Spinal cord (tissue), 10 donors: ENCODE measurements around the gene PIP4P1. TPM values are rescaled to one million over a fixed set of nuclear protein-coding genes. Genes with fewer than 3 reads are reported as not detected.

Source experiments
- DNase-seq, 6 donors: peaks; one replicate each; pipeline versions ENCODE4 v3.0.0 to v3.0.0-alpha.2; 2013 to 2015; ENCODE audit warnings: low spot score in 6 of 6, low read depth in 4 of 6
- H3K27ac ChIP-seq: one replicate; pipeline ENCODE4 v1.5.1; 2013; ENCODE audit warnings: low read depth, low read length, control low read depth
- H3K27me3 ChIP-seq: one replicate; pipeline ENCODE4 v1.6.1; 2013; ENCODE audit warnings: low read length; ENCODE audit not compliant: control insufficient read depth, insufficient read depth
- H3K36me3 ChIP-seq: one replicate; pipeline ENCODE4 v1.6.1; 2013; ENCODE audit warnings: low read length; ENCODE audit not compliant: control insufficient read depth, insufficient read depth
- H3K4me1 ChIP-seq: one replicate; pipeline ENCODE4 v1.6.1; 2013; ENCODE audit warnings: low read length; ENCODE audit not compliant: control insufficient read depth, insufficient read depth
- H3K4me3 ChIP-seq: one replicate; pipeline ENCODE4 v1.5.1; 2013; ENCODE audit warnings: low read depth, low read length, control low read depth
- H3K9me3 ChIP-seq: one replicate; pipeline ENCODE4 v1.6.1; 2013; ENCODE audit warnings: low read length; ENCODE audit not compliant: control insufficient read depth, insufficient read depth
- WGBS: methylation state at CpG from one replicate; pipeline ENCODE4 v1.1.5; 2013; ENCODE audit warnings: missing lambda C conversion rate; ENCODE audit not compliant: insufficient coverage; 5-methylcytosine and 5-hydroxymethylcytosine counted together
- polyA plus RNA-seq, 2 donors: library from polyadenylated mRNA; unstranded; fragments of 120-200 nt; gene quantifications; one replicate each; pipeline ENCODE4 v1.2.1, GENCODE V29; 2013; ENCODE audit not compliant: insufficient read length in 2 of 2
- total RNA-seq, 2 donors: library from RNA; depleted of rRNA in 1 of 2; stranded (reverse); fragments of 120-200 nt in 1 of 2; fragments of >200 nt in 1 of 2; gene quantifications; one replicate each; pipeline versions ENCODE4 v1.2.3 to v1.2.4, GENCODE V29; 2013 to 2014
- donor health status: healthy.

PIP4P1 gene
- total and polyA plus RNA-seq, 4 donors = 25.8 to 64.4 (median 43.2) TPM

- Histone ChIP-seq H3K9me3 (no peaks in the 10 kb centered on the region), H3K27ac (no peak overlapping the region), H3K27me3 (no peaks in the 10 kb centered on the region), H3K36me3 (no peaks in the 10 kb centered on the region), H3K4me3 (no peak overlapping the region), H3K4me1 (no peaks in the 10 kb centered on the region)
- 89% methylated on average over 1 of the region's 2 CpGs for WGBS
- no peak for DNase-seq
These were observed 37.4 kb upstream of the PIP4P1 start for GRCh38 chr14:20498622-20499021.

DNA sequence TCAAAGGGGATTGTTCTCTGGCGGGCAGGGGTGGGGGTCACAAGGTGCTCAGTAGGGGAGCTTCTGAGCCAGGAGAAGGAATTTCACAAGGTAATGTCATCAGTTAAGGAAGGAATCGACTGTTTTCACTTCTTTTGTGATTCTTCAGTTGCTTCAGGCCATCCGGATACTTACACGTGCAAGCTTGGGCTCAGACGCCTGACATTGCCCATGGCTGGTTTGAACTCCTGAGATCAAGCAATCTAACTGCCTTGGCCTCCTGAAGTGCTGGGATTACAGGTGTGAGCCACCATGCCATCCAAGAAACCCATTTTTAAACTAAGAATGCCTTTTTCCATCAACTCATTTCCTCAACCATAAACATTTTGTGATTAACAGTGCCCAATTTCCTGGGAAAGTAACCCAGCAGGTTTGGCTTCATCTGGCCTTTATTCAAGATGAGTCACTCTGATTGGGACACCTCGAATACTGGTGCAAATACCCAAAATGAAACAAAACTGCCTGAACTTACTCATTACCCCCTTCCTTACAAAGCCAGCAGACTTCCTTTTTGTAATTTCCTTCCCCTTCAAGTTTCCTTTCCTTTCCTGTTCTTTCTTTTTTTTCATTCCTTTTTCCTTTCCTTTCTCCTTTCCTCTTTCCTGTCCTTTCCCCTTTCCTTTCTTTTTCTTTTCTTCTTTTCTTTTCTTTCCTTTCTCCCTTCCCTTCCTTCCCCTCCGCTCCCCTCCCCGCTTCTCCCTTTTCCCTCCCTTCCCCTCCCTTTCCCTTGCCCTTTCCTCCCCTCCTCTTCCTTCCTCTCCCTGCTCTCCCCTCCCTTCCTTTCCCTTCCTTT is 33.9 kb upstream of the PIP4P1 start:
- H3K36me3 ChIP-seq = no peaks in the 10 kb centered on the region
- H3K27me3 ChIP-seq = no peaks in the 10 kb centered on the region
- 89% methylated on average over 8 of the region's 8 CpGs for WGBS
- H3K4me3 ChIP-seq = no peak overlapping the region
- H3K9me3 ChIP-seq = no peaks in the 10 kb centered on the region
- H3K4me1 ChIP-seq = no peaks in the 10 kb centered on the region
- no peak overlapping the region for H3K27ac ChIP-seq
- DNase-seq = no peak

- Histone ChIP-seq H3K4me1 (no peaks in the 10 kb centered on the region), H3K27ac (no peak overlapping the region)
- no CpG with 5 or more reads among the region's 2 CpGs for WGBS
These were observed 32.4 kb upstream of the PIP4P1 start for GRCh38 chr14:20493634-20494033.

GRCh38 chr14:20492486-20492885 is 31.3 kb upstream of the PIP4P1 start:
- no peaks in the 10 kb centered on the region for H3K4me1 ChIP-seq
- no peaks in the 10 kb centered on the region for H3K9me3 ChIP-seq
- H3K27me3 ChIP-seq = no peaks in the 10 kb centered on the region
- no peak overlapping the region for H3K27ac ChIP-seq
- no peak overlapping the region for H3K4me3 ChIP-seq
- H3K36me3 ChIP-seq = no peaks in the 10 kb centered on the region
- no peak for DNase-seq
- WGBS = 95% methylated on average over 2 of the region's 4 CpGs

More at GRCh38 chr14:20493634-20494033, 32.4 kb upstream of the PIP4P1 start:
- no peak for DNase-seq
- Histone ChIP-seq H3K9me3 (no peaks in the 10 kb centered on the region), H3K4me3 (no peak overlapping the region), H3K27me3 (no peaks in the 10 kb centered on the region), H3K36me3 (no peaks in the 10 kb centered on the region)

GRCh38 chr14:20490563-20490962 is 29.3 kb upstream of the PIP4P1 start:
- Histone ChIP-seq H3K4me3 (no peak overlapping the region), H3K9me3 (no peaks in the 10 kb centered on the region), H3K4me1 (no peaks in the 10 kb centered on the region), H3K27ac (no peak overlapping the region), H3K27me3 (no peaks in the 10 kb centered on the region), H3K36me3 (no peaks in the 10 kb centered on the region)
- DNase-seq = no peak
- 60% methylated on average over 2 of the region's 6 CpGs for WGBS

GRCh38 chr14:20489093-20489994 is 28.1 kb upstream of the PIP4P1 start:
- Histone ChIP-seq H3K36me3 (no peaks in the 10 kb centered on the region), H3K9me3 (no peaks in the 10 kb centered on the region), H3K4me1 (no peaks in the 10 kb centered on the region), H3K4me3 (no peak overlapping the region), H3K27ac (no peak overlapping the region), H3K27me3 (no peaks in the 10 kb centered on the region)
- DNase-seq = no peak
- WGBS = 43% methylated on average over 4 of the region's 6 CpGs

DNA sequence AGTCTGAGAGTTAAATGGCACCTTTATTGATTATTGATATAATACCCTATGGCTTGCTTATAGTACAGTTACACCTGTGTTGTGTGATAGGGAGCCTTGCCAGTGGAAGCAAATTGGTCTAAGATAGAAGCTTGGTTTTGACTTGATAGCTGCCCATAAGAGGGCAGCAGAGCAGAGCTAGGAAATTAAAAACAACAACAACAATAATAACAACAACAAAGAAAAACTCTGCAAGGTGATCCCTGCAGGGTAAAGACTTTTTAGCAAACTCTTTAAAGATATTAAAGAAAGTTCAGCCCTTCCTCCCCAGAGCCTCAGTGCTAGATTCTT is 26.1 kb upstream of the PIP4P1 start:
- no peak overlapping the region for H3K4me3 ChIP-seq
- no peaks in the 10 kb centered on the region for H3K9me3 ChIP-seq
- H3K27me3 ChIP-seq = no peaks in the 10 kb centered on the region
- DNase-seq = no peak
- H3K36me3 ChIP-seq = no peaks in the 10 kb centered on the region
- no peak overlapping the region for H3K27ac ChIP-seq
- no peaks in the 10 kb centered on the region for H3K4me1 ChIP-seq

DNA sequence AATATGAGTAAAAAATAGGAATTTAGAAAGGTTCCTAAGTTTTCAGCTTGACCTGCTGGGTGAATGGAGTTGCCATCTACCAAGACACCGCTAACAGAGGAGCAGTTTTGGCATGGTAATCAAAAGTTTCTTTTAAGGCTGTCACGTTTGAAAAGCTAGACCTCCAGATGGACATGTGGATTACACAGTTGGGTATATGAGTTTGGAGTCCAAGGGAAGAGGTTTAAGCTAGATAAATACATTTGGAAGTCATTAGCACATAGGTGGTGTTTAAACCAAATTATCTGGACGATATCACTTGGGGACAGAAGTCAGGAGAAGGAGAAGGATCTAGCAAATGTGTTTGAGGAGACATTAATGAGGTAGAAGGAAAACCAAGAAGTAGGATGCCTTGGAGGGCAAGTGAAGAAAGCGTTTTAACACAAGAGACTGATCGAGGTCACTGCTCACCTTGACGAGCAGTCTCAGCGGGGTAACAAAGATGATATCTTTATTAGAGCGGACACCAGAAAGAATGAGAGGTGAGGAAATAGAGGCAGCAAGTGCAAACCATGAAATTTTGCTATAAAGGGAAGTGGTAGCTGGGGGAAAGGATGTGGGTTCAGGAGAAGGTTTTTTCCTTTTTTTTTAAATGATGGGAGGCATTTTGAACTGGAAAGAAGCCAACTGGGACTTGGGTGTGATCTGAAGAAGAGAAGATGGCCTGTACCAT is 25.6 kb upstream of the PIP4P1 start:
- 87% methylated on average over 8 of the region's 8 CpGs for WGBS
- no peak for DNase-seq
- Histone ChIP-seq H3K4me3 (no peak overlapping the region), H3K9me3 (no peaks in the 10 kb centered on the region), H3K27ac (no peak overlapping the region), H3K27me3 (no peaks in the 10 kb centered on the region), H3K4me1 (no peaks in the 10 kb centered on the region), H3K36me3 (no peaks in the 10 kb centered on the region)

DNA sequence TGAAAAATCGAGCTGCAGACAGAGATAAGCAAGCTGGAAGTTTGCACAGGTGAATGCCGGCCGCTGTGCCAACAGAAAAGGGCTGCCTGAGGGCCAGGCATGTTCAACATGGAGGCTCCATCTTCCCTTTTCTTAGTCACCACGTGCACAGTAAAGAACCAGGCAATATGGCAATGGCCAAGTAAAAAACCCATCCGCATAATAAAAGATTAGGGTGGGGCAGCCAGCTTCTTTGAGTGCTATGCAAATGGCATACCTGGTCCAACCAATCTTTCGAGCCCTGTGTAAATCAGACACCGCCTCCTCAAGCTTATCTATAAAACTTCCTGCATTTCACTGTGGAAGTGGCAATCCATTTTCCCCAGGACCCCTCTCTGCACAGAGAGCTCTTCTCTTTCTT is 24.7 kb upstream of the PIP4P1 start:
- no peak for DNase-seq

More for the DNA sequence above, 24.7 kb upstream of the PIP4P1 start:
- Histone ChIP-seq H3K9me3 (no peaks in the 10 kb centered on the region), H3K36me3 (no peaks in the 10 kb centered on the region), H3K27ac (no peak overlapping the region), H3K27me3 (no peaks in the 10 kb centered on the region), H3K4me1 (no peaks in the 10 kb centered on the region), H3K4me3 (no peak overlapping the region)
- WGBS = 79% methylated on average over 7 of the region's 7 CpGs
